Uterus (tissue), 2 donors: ENCODE data around the gene UGT1A7.

Experiments
- POLR2A ChIP-seq, 2 donors: fragments of 450-650 bp; IDR thresholded peaks; one replicate each; pipeline ENCODE4 v1.6.1; 2016; ENCODE audit warnings: antibody characterized with exemption in 2 of 2, mild to moderate bottlenecking in 1 of 2, moderate library complexity in 1 of 2
- TF ChIP-seq, protein P1 (sequence below), 4 experiments: fragments of 200-600 bp in 2 of 4; fragments of 450-650 bp in 2 of 4; sonication (generic) in 2 of 4; IDR thresholded peaks; one replicate each; pipeline ENCODE4 v1.5.1; 2016 to 2019; ENCODE audit warnings: antibody characterized with exemption in 4 of 4, mild to moderate bottlenecking in 2 of 4, moderate library complexity in 1 of 4

DNA sequence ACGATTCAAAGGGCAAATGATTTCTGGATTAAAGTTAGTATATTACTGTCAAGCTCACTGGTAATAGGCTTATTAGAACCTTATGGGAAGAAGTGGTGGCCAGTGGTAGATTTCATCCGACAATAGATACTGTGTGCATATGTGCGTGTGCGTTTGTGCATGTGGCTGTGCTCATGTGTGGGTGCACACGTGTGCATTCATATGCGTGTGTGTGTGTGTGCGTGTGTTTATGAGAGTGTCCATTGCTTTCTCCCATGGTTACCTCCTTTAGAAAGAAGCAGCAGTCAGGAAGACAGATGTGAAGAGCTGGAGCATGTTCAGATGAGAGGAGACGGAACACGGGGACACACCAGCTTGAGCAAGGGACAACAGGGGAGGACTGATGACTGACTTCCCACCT, 87.6 kb downstream of the UGT1A7 start:
- TF ChIP-seq, protein P1, sequence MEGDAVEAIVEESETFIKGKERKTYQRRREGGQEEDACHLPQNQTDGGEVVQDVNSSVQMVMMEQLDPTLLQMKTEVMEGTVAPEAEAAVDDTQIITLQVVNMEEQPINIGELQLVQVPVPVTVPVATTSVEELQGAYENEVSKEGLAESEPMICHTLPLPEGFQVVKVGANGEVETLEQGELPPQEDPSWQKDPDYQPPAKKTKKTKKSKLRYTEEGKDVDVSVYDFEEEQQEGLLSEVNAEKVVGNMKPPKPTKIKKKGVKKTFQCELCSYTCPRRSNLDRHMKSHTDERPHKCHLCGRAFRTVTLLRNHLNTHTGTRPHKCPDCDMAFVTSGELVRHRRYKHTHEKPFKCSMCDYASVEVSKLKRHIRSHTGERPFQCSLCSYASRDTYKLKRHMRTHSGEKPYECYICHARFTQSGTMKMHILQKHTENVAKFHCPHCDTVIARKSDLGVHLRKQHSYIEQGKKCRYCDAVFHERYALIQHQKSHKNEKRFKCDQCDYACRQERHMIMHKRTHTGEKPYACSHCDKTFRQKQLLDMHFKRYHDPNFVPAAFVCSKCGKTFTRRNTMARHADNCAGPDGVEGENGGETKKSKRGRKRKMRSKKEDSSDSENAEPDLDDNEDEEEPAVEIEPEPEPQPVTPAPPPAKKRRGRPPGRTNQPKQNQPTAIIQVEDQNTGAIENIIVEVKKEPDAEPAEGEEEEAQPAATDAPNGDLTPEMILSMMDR (IDR thresholded peaks at IDR 0.05) = no peak
- TF ChIP-seq POLR2A (IDR thresholded peaks at IDR 0.05) = no peak
